ENCODE results near the gene CAMK2D. TPM values are rescaled to one million over a fixed set of nuclear protein-coding genes. Genes with fewer than 3 reads are reported as not detected.

CAMK2D gene
- total RNA-seq, 1 donor: 207 TPM

- H3K4me2 ChIP-seq (ENCODE audit: insufficient read depth, low read length): peak overlapping the region; percentile 94
- H3K9me3 ChIP-seq (ENCODE audit: low read depth, low read length): no peaks in the 10 kb centered on the region
- H3K27ac ChIP-seq (ENCODE audit: low read depth, low read length): peak overlapping the region; percentile 96
- H3K4me3 ChIP-seq (ENCODE audit: insufficient read depth, low read length): peak overlapping the region; percentile 80
- TF ChIP-seq, protein P1, sequence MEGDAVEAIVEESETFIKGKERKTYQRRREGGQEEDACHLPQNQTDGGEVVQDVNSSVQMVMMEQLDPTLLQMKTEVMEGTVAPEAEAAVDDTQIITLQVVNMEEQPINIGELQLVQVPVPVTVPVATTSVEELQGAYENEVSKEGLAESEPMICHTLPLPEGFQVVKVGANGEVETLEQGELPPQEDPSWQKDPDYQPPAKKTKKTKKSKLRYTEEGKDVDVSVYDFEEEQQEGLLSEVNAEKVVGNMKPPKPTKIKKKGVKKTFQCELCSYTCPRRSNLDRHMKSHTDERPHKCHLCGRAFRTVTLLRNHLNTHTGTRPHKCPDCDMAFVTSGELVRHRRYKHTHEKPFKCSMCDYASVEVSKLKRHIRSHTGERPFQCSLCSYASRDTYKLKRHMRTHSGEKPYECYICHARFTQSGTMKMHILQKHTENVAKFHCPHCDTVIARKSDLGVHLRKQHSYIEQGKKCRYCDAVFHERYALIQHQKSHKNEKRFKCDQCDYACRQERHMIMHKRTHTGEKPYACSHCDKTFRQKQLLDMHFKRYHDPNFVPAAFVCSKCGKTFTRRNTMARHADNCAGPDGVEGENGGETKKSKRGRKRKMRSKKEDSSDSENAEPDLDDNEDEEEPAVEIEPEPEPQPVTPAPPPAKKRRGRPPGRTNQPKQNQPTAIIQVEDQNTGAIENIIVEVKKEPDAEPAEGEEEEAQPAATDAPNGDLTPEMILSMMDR (IDR thresholded peaks at IDR 0.05; ENCODE audit: extremely low read depth, low read depth, low read length): no peak
- no peaks in the 10 kb centered on the region for H4K20me1 ChIP-seq (ENCODE audit: insufficient read depth, low read length)
- H2AFZ ChIP-seq (ENCODE audit: low read length): no peak overlapping the region
- no peak for DNase-seq (ENCODE audit: insufficient read length, low spot score, missing footprints)
- H3K27me3 ChIP-seq (ENCODE audit: insufficient read depth, low read length): no peaks in the 10 kb centered on the region
- peaks cover 63% of the 10 kb centered on the region for H3K79me2 ChIP-seq (ENCODE audit: insufficient read depth, low read length)
- H3K4me1 ChIP-seq (ENCODE audit: insufficient read depth, low read length): peaks cover 51% of the 10 kb centered on the region
- H3K36me3 ChIP-seq (ENCODE audit: insufficient read depth, low read length): peaks cover 15% of the 10 kb centered on the region
These were observed 1.8 kb downstream of the CAMK2D start for GRCh38 chr4:113759696-113760093.

- no peak overlapping the region for H2AFZ ChIP-seq (ENCODE audit: low read length)
- peaks cover 49% of the 10 kb centered on the region for H3K4me1 ChIP-seq (ENCODE audit: insufficient read depth, low read length)
- peak overlapping the region; percentile 96 for H3K27ac ChIP-seq (ENCODE audit: low read depth, low read length)
- peaks cover 76% of the 10 kb centered on the region for H3K79me2 ChIP-seq (ENCODE audit: insufficient read depth, low read length)
- peak; percentile 69 for DNase-seq (ENCODE audit: insufficient read length, low spot score, missing footprints)
- H4K20me1 ChIP-seq (ENCODE audit: insufficient read depth, low read length): no peaks in the 10 kb centered on the region
- peaks cover 24% of the 10 kb centered on the region for H3K36me3 ChIP-seq (ENCODE audit: insufficient read depth, low read length)
- TF ChIP-seq, protein P1 (IDR thresholded peaks at IDR 0.05; ENCODE audit: extremely low read depth, low read depth, low read length): no peak
- peak overlapping the region; percentile 80 for H3K4me3 ChIP-seq (ENCODE audit: insufficient read depth, low read length)
- H3K4me2 ChIP-seq (ENCODE audit: insufficient read depth, low read length): peak overlapping the region; percentile 94
- no peaks in the 10 kb centered on the region for H3K27me3 ChIP-seq (ENCODE audit: insufficient read depth, low read length)
- no peaks in the 10 kb centered on the region for H3K9me3 ChIP-seq (ENCODE audit: low read depth, low read length)
These were observed 3.2 kb downstream of the CAMK2D start for GRCh38 chr4:113758372-113758771.

DNA sequence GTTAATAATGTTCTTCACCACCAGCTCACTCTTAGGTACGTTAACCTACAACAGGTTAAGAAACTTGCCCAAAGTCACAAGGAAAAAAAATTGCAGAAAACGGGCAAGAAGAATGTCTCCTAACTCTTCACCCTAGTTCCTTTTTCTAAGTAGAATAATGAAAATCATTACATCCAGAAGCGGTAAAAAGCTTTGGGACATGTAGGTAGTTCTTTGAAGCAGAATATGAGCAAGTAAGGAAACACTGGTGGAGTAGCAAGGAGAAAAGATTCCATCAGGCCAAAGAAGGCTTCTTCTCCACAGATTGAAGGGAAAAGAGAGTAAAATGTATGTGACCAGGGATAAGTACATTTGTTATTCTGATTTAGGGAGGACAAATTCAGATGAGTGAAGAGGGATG lies 4.1 kb downstream of the CAMK2D start:
- Histone ChIP-seq H3K36me3 (ENCODE audit: insufficient read depth, low read length) (peaks cover 24% of the 10 kb centered on the region), H3K4me2 (ENCODE audit: insufficient read depth, low read length) (peak overlapping the region; percentile 94), H3K4me1 (ENCODE audit: insufficient read depth, low read length) (peaks cover 42% of the 10 kb centered on the region), H3K27me3 (ENCODE audit: insufficient read depth, low read length) (no peaks in the 10 kb centered on the region), H3K27ac (ENCODE audit: low read depth, low read length) (peak overlapping the region; percentile 96), H3K9me3 (ENCODE audit: low read depth, low read length) (no peaks in the 10 kb centered on the region), H3K4me3 (ENCODE audit: insufficient read depth, low read length) (peak overlapping the region; percentile 80), H4K20me1 (ENCODE audit: insufficient read depth, low read length) (no peaks in the 10 kb centered on the region), H3K79me2 (ENCODE audit: insufficient read depth, low read length) (peaks cover 84% of the 10 kb centered on the region), H2AFZ (ENCODE audit: low read length) (no peak overlapping the region)
- DNase-seq (ENCODE audit: insufficient read length, low spot score, missing footprints): no peak
- TF ChIP-seq, protein P1 (IDR thresholded peaks at IDR 0.05; ENCODE audit: extremely low read depth, low read depth, low read length): no peak

DNA sequence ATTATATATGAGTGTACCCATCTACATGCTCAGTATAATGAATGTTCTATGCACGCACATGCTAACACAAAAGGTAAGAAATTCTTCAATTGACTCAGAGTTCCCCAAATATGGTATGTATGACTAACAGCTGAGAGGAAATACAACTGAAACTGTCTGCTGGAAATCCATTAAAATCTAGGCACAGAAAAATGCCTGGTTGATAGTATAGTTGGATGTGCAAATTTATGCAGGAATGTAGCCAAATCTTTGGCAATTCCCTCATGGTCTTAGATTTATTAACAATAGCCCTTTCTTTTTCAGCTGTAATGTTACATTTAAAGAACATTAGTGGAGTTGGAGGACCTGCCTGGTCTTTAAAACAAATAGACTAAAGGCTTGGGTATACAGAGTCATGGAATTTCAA lies 5.5 kb downstream of the CAMK2D start:
- Histone ChIP-seq H3K4me3 (ENCODE audit: insufficient read depth, low read length) (peak overlapping the region; percentile 14), H3K4me1 (ENCODE audit: insufficient read depth, low read length) (peaks cover 42% of the 10 kb centered on the region), H3K4me2 (ENCODE audit: insufficient read depth, low read length) (peak overlapping the region; percentile 94), H3K36me3 (ENCODE audit: insufficient read depth, low read length) (peaks cover 28% of the 10 kb centered on the region), H3K27ac (ENCODE audit: low read depth, low read length) (peak overlapping the region; percentile 27), H3K27me3 (ENCODE audit: insufficient read depth, low read length) (no peaks in the 10 kb centered on the region), H3K9me3 (ENCODE audit: low read depth, low read length) (no peaks in the 10 kb centered on the region), H4K20me1 (ENCODE audit: insufficient read depth, low read length) (no peaks in the 10 kb centered on the region), H3K79me2 (ENCODE audit: insufficient read depth, low read length) (peaks cover 95% of the 10 kb centered on the region), H2AFZ (ENCODE audit: low read length) (no peak overlapping the region)
- no peak for DNase-seq (ENCODE audit: insufficient read length, low spot score, missing footprints)
- TF ChIP-seq, protein P1 (IDR thresholded peaks at IDR 0.05; ENCODE audit: extremely low read depth, low read depth, low read length): no peak

Measured in osteoblast (primary cell).